Activated T-cell treated with anti-CD3 and anti-CD28 coated beads, Interleukin-2, amount 50 U/mL, for 24 hours (primary cell): ENCODE measurements around the gene FTO.
"Not testable (repeated sequence)": the region's sequence is repeated elsewhere in the genome, so short reads cannot be mapped to it uniquely, and the experiment has no call there.

Source experiments
- DNase-seq: peaks from one replicate; pipeline ENCODE4 v3.0.0-alpha.2; 2020
- H3K27ac Mint-ChIP-seq: 2 replicates; pipeline ENCODE4 v1.8.0; 2020; ENCODE audit warnings: mild to moderate bottlenecking, mixed read lengths
- H3K27me3 Mint-ChIP-seq: 2 replicates; pipeline ENCODE4 v1.8.0; 2020; ENCODE audit warnings: mixed read lengths
- H3K36me3 Mint-ChIP-seq: 2 replicates; pipeline ENCODE4 v1.8.0; 2020; ENCODE audit warnings: low read depth, mixed read lengths
- H3K4me1 Mint-ChIP-seq: 2 replicates; pipeline ENCODE4 v1.8.0; 2020; ENCODE audit warnings: low read depth, mixed read lengths
- H3K4me3 Mint-ChIP-seq: 2 replicates; pipeline ENCODE4 v1.8.0; 2020; ENCODE audit warnings: mild to moderate bottlenecking, moderate library complexity, mixed read lengths
- H3K9me3 Mint-ChIP-seq: 2 replicates; pipeline ENCODE4 v1.8.0; 2020; ENCODE audit warnings: mixed read lengths

FTO gene

DNA sequence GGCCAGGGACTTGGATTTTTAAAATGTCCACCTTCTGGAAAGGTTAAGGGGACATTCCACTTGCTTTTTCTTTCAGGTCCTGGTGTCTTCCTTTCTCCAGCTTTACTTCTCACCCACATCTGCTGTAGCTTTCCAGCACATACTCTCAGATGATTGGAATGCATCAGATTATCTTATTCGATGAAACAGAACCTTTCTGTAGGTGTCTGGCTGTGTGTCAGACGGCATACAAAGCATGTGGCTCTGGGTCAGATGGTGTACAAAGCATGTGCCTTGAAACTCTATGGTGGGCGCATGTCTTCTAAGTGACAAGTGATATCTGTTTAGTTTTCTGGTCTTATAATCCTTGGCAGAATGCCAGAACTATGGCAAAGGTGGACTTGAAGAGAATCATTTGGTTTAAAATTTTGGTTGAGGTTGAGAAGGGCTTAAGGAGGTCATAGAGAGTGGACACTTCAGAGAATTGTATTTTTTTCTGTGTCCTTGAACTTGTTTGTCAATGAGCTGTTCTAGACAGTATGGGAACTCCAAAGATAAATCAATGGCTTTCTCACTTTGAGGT lies 125.3 kb downstream of the FTO start:
- peaks cover 59% of the 10 kb centered on the region for H3K36me3 Mint-ChIP-seq
- H3K4me1 Mint-ChIP-seq: no peaks in the 10 kb centered on the region
- DNase-seq: no peak
- H3K9me3 Mint-ChIP-seq: no peaks in the 10 kb centered on the region
- H3K27me3 Mint-ChIP-seq: no peaks in the 10 kb centered on the region
- no peak overlapping the region for H3K27ac Mint-ChIP-seq
- no peak overlapping the region for H3K4me3 Mint-ChIP-seq

DNA sequence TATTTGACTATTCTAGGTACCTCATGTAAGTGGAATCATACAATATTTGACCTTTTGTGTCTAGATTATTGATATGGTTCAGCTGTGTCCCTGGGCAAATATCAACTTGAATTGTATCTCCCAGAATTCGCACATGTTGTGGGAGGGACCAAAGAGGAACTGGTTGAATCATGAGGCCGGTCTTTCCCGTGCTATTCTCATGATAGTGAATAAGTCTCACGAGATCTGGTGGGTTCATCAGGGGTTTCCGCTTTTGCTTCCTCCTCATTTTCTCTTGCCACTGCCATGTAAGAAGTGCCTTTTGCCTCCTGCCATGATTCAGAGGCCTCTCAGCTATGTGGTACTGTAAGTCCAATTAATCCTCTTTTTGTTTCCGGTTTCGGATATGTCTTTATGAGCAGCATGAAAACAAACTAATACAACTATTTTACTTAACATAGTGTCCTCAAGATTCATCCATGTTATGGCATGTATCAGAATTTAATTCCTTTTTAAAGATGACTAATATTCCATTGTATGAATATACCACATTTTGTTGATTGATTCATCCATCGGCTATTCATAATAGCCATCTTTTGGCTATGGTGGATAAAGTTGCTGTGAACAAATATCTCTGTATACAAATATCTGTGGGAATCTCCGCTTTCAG lies 129.1 kb downstream of the FTO start:
- no peak for DNase-seq
- H3K27me3 Mint-ChIP-seq: no peaks in the 10 kb centered on the region
- H3K9me3 Mint-ChIP-seq: no peaks in the 10 kb centered on the region
- H3K4me1 Mint-ChIP-seq: peaks cover 8% of the 10 kb centered on the region
- H3K27ac Mint-ChIP-seq: no peak overlapping the region
- H3K36me3 Mint-ChIP-seq: peaks cover 67% of the 10 kb centered on the region
- H3K4me3 Mint-ChIP-seq: no peak overlapping the region

DNA sequence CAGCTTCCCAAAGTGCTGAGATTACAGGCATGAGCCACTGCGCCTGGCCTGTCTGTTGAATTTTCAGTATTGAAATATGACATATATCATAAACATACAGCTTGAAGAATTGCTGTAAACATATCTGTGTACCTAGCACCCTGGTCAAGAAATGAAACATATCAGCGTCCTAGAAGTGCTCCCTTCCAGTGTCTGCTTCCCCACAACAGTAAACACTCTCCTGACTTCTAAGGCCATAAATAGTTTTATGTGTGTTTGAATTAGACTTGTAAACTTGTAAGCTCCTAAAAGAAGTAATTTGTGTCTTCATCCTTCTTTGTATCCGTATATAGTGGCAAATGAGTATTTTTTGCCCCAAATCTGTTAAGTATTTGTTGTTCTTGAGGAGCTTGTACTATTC lies 132.2 kb downstream of the FTO start:
- no peak for DNase-seq
- Mint-ChIP-seq H3K27me3 (no peaks in the 10 kb centered on the region), H3K27ac (no peak overlapping the region), H3K4me1 (peaks cover 9% of the 10 kb centered on the region), H3K4me3 (no peak overlapping the region), H3K36me3 (peaks cover 56% of the 10 kb centered on the region), H3K9me3 (no peaks in the 10 kb centered on the region)

DNA sequence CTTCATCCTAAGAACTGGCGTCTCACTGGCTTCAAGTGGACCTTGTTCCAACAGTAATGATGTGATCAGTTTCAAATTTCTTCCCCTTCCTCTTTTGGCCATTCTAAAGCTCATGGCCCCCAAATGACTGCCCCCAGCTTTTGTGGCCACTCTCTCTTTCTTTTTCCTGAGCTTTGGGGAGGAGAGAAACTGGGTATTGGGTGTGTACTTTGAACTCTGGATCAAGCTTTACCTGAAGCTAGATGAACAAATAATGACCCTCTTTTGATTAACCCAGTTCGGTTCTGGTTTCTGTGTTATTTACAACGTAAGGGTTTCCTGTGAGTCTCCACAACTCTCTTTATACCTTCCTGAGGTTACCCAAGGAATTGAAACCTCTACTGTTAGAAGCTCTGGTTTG lies 132.7 kb downstream of the FTO start:
- Mint-ChIP-seq H3K9me3 (no peaks in the 10 kb centered on the region), H3K4me3 (no peak overlapping the region), H3K27ac (peak overlapping the region; percentile 47), H3K36me3 (peaks cover 55% of the 10 kb centered on the region), H3K4me1 (peaks cover 9% of the 10 kb centered on the region), H3K27me3 (no peaks in the 10 kb centered on the region)
- DNase-seq: no peak

DNA sequence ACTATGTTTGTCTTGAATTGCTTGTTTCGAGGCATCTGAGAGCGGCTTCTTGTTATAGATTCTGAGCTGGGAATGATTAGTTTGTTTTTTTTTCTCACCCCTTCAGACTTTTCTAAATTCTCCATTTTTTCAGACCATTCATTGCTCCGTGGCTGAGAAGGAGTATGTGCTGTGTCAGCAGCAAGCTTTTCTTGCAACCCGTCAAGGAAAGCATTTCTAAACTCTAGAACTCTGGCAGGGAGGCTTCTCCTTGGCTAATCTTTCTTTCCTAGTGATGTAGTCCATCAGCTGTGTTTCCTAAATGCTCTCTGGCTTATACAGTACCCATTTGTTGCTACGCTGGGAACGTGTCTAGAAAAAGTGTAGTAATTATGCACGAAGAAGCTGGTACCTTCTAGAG lies 133.5 kb downstream of the FTO start:
- Mint-ChIP-seq H3K9me3 (no peaks in the 10 kb centered on the region), H3K27me3 (no peaks in the 10 kb centered on the region), H3K36me3 (peaks cover 49% of the 10 kb centered on the region), H3K4me1 (peaks cover 9% of the 10 kb centered on the region), H3K27ac (no peak overlapping the region), H3K4me3 (no peak overlapping the region)
- DNase-seq: no peak

DNA sequence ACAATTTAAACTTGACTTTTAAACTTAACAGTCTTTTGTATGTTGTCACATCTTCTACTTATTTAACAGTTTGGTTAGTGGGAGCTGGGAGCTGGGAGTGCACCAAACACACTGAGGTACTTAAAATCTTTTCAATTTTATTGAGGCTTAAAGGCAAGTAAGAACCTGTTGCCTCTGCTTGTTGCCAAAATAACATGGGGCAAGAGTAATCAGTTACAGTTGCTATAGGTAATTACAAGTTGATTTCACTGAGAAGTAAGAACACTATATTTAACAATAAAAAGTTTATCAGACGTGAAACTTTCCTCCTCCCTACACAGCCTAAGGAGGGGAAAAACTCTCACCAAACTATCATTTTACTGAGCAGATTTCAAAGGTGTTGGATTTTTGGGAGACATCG lies 135.2 kb downstream of the FTO start:
- no peak for DNase-seq
- Mint-ChIP-seq H3K9me3 (no peaks in the 10 kb centered on the region), H3K27me3 (no peaks in the 10 kb centered on the region), H3K4me1 (peaks cover 9% of the 10 kb centered on the region), H3K4me3 (no peak overlapping the region), H3K27ac (no peak overlapping the region), H3K36me3 (peaks cover 40% of the 10 kb centered on the region)

DNA sequence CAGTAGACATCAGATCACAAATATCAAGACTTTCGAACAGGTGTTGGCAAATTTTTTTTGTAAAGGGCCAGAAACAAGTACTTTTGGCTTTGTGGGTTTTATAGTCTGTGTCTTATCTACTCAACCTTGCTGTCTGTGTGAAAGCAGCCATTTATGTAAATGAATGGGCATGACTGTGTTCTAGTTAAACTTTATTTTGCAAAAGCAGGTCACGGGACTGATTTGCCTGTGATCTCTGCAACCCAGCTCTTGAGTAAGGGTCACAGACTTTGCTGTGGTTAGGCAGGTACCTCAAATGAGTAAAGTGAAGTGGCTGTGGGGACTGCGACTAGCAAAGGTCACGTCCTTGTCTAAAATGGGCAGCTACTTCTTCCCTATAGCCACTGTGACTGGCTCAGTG lies 136.5 kb downstream of the FTO start:
- Mint-ChIP-seq H3K4me3 (no peak overlapping the region), H3K36me3 (peaks cover 43% of the 10 kb centered on the region), H3K27me3 (no peaks in the 10 kb centered on the region), H3K9me3 (no peaks in the 10 kb centered on the region), H3K4me1 (peaks cover 12% of the 10 kb centered on the region), H3K27ac (no peak overlapping the region)
- no peak for DNase-seq

DNA sequence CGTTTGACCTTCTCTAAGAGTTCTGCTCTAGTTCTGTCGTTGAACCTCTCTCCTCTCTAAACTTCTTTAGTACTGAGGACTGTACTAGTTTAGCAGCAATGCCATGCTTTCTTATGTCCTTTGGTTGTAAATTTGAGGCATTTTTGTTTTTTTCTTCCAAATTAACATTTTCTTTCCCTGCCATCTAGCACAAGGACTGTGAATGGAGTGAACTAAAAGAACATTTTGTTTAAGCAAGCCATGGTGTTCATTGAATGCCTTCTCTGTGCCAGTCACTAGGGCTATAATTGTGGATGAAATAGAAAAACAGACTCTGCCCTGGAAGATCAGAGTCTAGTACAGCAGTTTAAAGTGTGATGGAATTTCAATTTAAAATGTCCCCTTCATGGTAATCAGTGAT lies 137.9 kb downstream of the FTO start:
- Mint-ChIP-seq H3K9me3 (no peaks in the 10 kb centered on the region), H3K27ac (no peak overlapping the region), H3K27me3 (no peaks in the 10 kb centered on the region), H3K36me3 (peaks cover 43% of the 10 kb centered on the region), H3K4me1 (peaks cover 7% of the 10 kb centered on the region), H3K4me3 (no peak overlapping the region)
- DNase-seq: no peak

DNA sequence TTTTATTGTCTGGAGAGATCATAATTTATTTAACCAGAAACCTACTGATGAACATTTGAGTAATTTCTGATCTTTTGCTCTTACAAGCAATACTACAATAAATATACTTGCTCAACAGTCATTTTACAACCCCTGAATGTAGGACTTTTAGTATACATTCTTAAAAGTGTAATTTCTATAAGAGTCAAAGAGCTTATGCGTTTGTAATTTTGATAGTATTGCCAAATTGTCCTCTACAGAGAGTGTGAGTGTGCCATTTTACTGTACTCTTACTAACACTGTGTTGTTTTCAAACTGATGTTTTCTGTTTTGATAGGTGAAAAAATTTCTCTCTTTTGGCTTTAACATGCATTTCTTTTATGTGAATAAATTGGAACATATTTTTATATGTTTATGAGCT lies 139.1 kb downstream of the FTO start:
- H3K9me3 Mint-ChIP-seq: no peaks in the 10 kb centered on the region
- peaks cover 40% of the 10 kb centered on the region for H3K36me3 Mint-ChIP-seq
- no peak overlapping the region for H3K27ac Mint-ChIP-seq
- DNase-seq: no peak
- no peak overlapping the region for H3K4me3 Mint-ChIP-seq
- H3K4me1 Mint-ChIP-seq: peaks cover 3% of the 10 kb centered on the region
- no peaks in the 10 kb centered on the region for H3K27me3 Mint-ChIP-seq

DNA sequence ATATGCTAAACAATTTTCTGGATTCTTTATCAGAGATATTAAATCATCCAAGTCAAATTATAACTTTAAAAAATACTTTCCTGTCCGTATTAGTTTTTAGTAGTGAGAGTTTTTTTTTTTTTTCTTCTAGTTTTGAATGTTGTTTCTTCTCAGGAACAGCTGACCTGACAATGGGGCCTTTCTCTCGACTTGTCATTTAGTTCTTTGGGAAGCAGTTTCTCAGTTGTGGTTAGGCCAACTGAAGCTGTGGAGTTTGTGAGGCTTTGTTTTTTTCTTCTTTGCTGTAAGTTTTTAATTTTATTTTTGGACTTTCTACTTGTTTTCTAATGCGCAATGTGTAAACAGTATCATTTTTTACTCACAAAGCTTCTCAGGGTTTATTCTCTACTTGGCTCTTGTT lies 140.8 kb downstream of the FTO start:
- Mint-ChIP-seq H3K4me3 (no peak overlapping the region), H3K27me3 (no peaks in the 10 kb centered on the region), H3K36me3 (peaks cover 45% of the 10 kb centered on the region), H3K27ac (no peak overlapping the region), H3K4me1 (peaks cover 9% of the 10 kb centered on the region), H3K9me3 (no peaks in the 10 kb centered on the region)
- no peak for DNase-seq

DNA sequence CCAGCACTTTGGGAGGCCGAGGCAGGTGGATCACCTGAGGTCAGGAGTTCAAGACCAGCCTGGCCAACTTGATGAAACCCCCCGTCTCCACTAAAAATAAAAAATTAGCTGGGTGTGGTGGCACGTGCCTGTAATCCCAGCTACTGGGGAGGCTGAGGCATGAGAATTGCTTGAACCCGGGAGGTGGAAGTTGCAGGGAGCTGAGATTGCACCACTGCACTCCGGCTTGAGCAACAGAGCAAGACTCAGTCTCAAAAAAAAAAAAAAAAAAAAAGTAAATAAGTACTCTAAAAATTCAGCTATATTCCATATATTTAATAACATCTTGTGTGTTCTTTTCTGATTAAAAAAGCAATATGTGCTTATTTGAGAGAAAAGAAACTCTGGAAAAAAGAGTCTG lies 142.6 kb downstream of the FTO start:
- not testable (repeated sequence) for H3K4me1 Mint-ChIP-seq, H3K9me3 Mint-ChIP-seq, DNase-seq, H3K27ac Mint-ChIP-seq, H3K4me3 Mint-ChIP-seq, H3K27me3 Mint-ChIP-seq
- H3K36me3 Mint-ChIP-seq: peaks cover 49% of the 10 kb centered on the region

DNA sequence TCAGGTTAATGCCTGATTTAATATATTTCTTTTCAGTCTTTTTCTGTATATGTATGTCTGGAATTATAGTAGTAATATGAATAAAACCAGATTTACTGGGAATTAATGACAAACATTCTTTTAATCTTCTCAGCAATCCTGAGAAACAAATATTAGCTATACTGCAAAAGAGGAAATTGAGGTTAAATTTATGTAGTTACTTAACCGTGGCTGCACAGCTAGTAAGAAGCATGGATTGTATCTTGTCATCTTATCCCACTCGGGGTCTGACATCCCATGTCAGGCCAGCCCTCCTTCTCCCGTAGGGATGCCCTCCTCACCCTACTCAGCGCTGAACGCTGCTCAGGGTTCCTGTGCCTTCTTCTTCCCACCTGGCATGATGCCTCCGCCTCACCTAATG lies 143.0 kb downstream of the FTO start:
- DNase-seq: no peak
- Mint-ChIP-seq H3K9me3 (no peaks in the 10 kb centered on the region), H3K4me3 (no peak overlapping the region), H3K36me3 (peaks cover 49% of the 10 kb centered on the region), H3K27ac (no peak overlapping the region), H3K4me1 (peaks cover 9% of the 10 kb centered on the region), H3K27me3 (no peaks in the 10 kb centered on the region)

DNA sequence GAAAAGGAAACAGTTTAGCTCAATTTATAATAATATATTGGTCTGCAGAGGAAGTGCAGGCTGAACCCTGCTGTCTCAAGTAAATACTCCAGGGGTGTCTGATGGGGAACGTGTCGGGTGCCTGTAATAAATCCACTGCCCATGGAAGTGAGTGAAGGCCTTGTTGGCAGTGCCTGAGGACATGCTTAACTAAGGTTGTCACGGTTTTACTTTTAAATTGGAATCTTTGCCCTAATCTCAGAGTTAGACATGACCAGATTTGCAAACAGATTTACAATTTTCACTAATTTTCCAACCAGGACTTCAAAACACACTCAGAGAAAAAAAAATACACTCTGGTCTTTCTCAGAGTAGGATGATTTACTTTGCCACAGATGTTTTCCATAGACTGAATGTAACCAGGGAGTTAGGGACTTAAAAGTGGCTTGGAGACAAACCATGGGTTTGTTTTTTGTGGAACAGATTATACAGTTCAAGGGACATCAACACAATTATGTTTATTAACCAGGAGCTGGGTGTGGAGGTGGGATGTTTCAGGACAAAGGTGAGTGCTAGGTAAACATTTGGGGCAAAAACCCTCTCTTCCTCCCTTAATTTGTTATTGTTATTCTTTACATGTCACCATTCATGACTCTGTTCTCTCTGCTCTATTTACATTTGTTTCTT lies 144.5 kb downstream of the FTO start:
- Mint-ChIP-seq H3K27me3 (no peaks in the 10 kb centered on the region), H3K27ac (no peak overlapping the region), H3K36me3 (peaks cover 58% of the 10 kb centered on the region), H3K4me1 (peaks cover 9% of the 10 kb centered on the region), H3K9me3 (no peaks in the 10 kb centered on the region), H3K4me3 (no peak overlapping the region)
- DNase-seq: no peak

DNA sequence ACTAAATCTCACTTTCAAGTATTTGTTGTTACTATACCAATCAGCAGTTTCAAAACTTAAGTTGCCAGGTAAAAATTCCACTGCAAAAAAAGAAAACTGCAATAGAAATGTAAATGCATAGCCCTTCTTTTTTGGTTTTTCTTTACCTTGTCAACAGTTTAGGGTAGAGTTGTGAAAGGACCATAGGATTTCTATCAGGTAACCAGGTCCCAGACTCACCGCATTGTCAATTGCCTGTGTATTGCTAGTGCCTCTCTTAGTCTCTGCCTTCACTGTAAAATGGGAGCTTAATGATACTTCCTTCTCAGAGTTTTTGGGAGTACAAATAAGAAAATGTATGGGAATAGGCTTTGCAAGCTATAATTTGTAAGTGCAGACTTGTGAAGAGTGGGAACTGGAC lies 145.0 kb downstream of the FTO start:
- Mint-ChIP-seq H3K9me3 (no peaks in the 10 kb centered on the region), H3K4me3 (no peak overlapping the region), H3K27me3 (no peaks in the 10 kb centered on the region), H3K27ac (no peak overlapping the region), H3K4me1 (peaks cover 9% of the 10 kb centered on the region), H3K36me3 (peaks cover 62% of the 10 kb centered on the region)
- DNase-seq: no peak

DNA sequence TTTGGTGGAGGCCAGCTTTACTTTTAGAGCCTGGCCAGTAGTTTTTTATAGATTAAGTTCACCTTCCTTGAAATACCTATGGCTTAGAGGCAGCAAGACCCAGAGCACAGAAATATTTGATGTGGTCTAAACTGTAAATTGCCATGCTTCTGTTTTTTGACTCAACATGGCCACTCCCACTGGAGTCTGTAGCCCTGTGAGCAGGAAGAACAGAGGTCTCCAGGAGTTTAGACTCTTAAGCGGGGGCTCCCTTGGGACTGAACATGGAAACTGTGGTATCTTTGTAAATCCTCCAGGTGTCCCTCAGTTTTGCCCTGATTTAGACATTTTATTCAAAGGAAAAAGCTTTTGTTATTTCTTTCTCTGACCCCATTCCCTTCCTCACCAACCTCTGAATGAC lies 145.6 kb downstream of the FTO start:
- no peaks in the 10 kb centered on the region for H3K27me3 Mint-ChIP-seq

More for the DNA sequence above, 145.6 kb downstream of the FTO start:
- Mint-ChIP-seq H3K9me3 (peaks cover 6% of the 10 kb centered on the region), H3K27ac (no peak overlapping the region), H3K4me3 (no peak overlapping the region), H3K36me3 (peaks cover 63% of the 10 kb centered on the region), H3K4me1 (peaks cover 9% of the 10 kb centered on the region)
- DNase-seq: no peak
